HG03108 (cell line): ENCODE measurements around the gene KCNQ1.
"Not testable (repeated sequence)": the region's sequence is repeated elsewhere in the genome, so short reads cannot be mapped to it uniquely, and the experiment has no call there.

Experiments
- ATAC-seq: cut with Tn5 transposase; IDR thresholded peaks from one replicate; pipeline ENCODE4 v1.9.1; 2021; ENCODE audit warnings: moderate library complexity; ENCODE audit not compliant: unreplicated experiment

The KCNQ1 gene

GRCh38 chr11:2587976-2588748 lies 143.4 kb downstream of the KCNQ1 start:
- ATAC-seq, result no peak

- ATAC-seq, result no peak
These were observed 144.2 kb downstream of the KCNQ1 start for GRCh38 chr11:2588809-2589537.

GRCh38 chr11:2589538-2589934 lies 144.7 kb downstream of the KCNQ1 start:
- ATAC-seq, result no peak

GRCh38 chr11:2590131-2590964 lies 145.5 kb downstream of the KCNQ1 start:
- no peak for ATAC-seq

- no peak for ATAC-seq
These were observed 146.4 kb downstream of the KCNQ1 start for GRCh38 chr11:2590965-2591754.

- ATAC-seq, result no peak
These were observed 147.0 kb downstream of the KCNQ1 start for GRCh38 chr11:2591805-2592204.

GRCh38 chr11:2592559-2593392 lies 148.0 kb downstream of the KCNQ1 start:
- ATAC-seq, result no peak

GRCh38 chr11:2593393-2593950 lies 148.7 kb downstream of the KCNQ1 start:
- ATAC-seq, result no peak

- no peak for ATAC-seq
These were observed 149.5 kb downstream of the KCNQ1 start for GRCh38 chr11:2594267-2594666.

GRCh38 chr11:2595204-2595603 lies 150.4 kb downstream of the KCNQ1 start:
- no peak for ATAC-seq

- ATAC-seq, result no peak
These were observed 154.9 kb downstream of the KCNQ1 start for GRCh38 chr11:2599561-2600189.

GRCh38 chr11:2609345-2609744 lies 164.5 kb downstream of the KCNQ1 start:
- ATAC-seq, result no peak

GRCh38 chr11:2612884-2613571 lies 168.2 kb downstream of the KCNQ1 start:
- ATAC-seq, result no peak

GRCh38 chr11:2621894-2622293 lies 177.1 kb downstream of the KCNQ1 start:
- no peak for ATAC-seq

- ATAC-seq, result no peak
These were observed 180.4 kb downstream of the KCNQ1 start for GRCh38 chr11:2625183-2625582.

- no peak for ATAC-seq
These were observed 185.9 kb downstream of the KCNQ1 start for GRCh38 chr11:2630679-2631078.

- no peak for ATAC-seq
These were observed 186.4 kb downstream of the KCNQ1 start for GRCh38 chr11:2631161-2631560.

GRCh38 chr11:2639763-2640162 lies 195.0 kb downstream of the KCNQ1 start:
- ATAC-seq, result not testable (repeated sequence)
